Hematopoietic multipotent progenitor cell treated with erythropoietin and hydrocortisone succinate and interleukin-3 and kit ligand, for 8 days (in vitro differentiated cells): ENCODE data around the gene DGKQ.
"Not testable (repeated sequence)": the region's sequence is repeated elsewhere in the genome, so short reads cannot be mapped to it uniquely, and the experiment has no call there.

Source experiments
- DNase-seq: peaks from one replicate; pipeline ENCODE4 v3.0.0-alpha.2; 2015

Gene DGKQ

GRCh38 chr4:948101-948935 is 25.1 kb downstream of the DGKQ start:
- no peak for DNase-seq

GRCh38 chr4:947491-947971 is 25.8 kb downstream of the DGKQ start:
- no peak for DNase-seq

DNA sequence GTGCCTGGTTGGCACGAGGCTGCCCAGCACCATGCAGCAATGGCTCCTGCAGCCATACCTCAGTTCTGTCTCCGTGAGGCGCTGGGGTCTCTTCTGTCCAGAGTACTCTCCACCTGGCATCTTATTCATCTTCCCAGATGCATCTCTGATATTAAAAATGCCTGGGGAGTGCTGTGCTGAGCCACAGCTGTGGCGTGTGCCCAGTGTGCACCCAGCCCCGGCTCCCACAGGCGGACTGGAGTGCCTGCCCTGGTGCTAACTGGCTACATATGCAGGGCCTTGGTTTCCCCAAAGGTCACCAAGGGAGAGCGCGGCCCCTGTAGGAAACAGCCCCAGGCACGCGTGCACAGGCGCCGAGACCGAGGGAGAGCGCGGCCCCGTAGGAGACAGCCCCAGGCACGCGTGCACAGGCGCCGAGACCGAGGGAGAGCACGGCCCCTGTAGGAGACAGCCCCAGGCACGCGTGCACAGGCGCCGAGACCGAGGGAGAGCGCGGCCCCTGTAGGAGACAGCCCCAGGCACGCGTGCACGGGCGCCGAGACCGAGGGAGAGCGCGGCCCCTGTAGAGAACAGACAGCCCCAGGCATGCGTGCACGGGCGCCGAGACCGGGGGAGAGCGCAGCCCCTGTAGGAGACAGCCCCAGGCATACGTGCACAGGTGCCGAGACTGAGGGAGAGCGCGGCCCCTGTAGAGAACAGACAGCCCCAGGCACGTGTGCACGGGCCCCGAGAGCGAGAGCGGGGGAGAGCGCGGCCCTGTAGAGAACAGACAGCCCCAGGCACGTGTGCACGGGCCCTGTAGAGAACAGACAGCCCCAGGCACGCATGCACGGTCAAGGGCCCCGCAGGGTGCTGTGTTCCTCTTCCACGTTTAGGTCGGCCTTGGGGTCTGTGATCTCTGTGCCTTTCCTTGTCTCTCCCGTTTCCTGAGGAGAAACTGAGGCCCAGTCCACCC is 26.6 kb downstream of the DGKQ start:
- DNase-seq = no peak

GRCh38 chr4:946103-946450 is 27.3 kb downstream of the DGKQ start:
- DNase-seq = no peak

DNA sequence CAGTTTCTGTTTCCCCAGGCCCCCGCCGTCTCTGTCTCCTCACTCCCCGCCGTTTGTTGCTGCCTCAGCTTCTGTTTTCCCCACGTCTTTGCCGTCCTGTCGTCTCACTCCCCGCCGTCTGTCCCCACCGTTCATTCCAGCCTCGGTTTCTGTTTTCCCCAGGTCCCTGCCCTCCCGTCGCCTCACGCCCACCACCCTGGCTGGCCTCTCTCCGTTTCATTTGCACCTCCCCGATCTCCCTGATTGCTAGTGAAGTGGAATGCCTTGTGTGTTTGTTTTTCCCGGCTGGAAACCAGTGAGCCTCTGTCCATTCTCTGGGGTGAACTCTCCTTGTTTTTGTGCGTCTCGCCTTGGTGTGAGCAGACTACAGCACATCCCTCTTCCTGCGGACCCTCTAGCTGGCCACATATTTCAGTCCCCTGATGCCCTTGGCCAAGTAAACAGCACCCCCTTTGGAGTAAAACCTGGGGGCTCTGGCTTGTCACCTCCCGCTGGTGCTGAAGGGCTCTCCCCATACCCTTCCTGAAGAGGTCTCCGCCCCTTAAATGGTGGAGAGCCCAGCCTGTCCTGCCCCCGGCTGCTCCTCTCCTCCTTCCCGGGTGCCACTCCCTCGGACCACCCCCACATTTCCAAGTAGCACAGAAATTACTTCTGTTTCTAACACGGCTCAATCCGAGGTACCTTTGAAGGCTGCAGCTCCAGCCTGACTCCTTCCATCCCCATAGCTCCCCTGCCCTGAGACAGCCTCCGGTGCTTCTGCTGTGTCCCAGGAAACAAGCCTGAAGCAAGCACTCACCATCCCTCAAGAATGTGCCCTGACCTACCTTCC is 27.9 kb downstream of the DGKQ start:
- DNase-seq = no peak

DNA sequence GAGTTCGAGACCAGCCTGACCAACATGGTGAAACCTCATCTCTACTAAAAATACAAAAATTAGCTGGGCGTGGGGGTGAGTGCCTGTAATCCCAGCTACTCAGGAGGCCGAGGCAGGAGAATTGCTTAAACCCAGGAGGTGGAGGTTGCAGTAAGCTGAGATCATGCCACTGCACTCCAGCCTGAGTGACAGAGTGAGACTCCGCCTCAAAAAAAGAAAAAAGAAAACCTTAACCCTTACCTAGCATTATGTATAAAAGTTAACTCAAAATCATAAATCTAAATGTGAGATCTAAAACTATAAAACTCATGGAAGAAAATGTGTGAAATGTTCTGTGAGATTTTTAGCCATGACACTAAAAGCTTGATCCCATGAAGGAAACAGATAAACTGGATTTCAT is 33.9 kb downstream of the DGKQ start:
- not testable (repeated sequence) for DNase-seq

- DNase-seq = no peak
These were observed 40.7 kb downstream of the DGKQ start for GRCh38 chr4:932713-933070.

DNA sequence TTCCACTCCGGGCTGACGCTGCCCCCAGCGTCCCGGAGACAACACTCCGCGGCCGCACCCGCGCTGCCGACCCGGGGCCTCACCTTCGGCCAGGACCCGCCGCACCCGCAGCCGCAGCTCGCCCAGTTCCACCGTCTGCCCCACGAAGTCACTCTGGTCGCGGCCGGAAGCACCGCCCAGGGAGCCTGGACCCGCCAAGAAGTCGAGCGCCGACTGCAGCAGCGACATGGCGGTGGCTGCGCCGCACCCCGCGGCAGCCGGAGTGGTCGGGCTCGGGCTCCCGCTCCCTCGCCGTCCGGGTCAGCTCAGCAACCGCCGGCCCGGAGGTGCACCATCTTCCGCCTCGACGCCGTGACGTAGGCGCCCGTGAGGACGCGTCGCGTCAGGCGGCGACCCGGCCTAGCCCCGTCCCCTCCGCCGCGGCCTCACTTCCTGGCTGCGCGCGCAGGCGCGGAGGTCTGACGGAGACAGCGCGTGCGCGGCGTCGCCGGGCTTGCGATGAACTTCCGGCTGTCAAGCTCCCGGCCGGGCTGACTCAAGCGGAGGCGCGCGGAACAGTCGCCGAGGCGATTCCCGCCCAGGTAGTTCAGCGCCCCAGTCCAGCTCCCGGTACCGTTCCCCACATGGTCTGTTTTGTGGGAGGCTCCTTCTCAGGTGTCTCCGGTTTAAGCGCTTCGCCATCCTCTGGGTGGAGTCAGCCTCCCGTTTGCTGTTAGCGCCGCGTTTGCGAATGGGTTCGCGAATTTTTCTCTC is 41.2 kb downstream of the DGKQ start, which contains the start of the genes GAK and TMEM175:
Gene GAK (minus strand): TSS at position 357 of the 753 bp plus-strand sequence. CDS start 129 bp downstream, at position 228.
Gene TMEM175 (plus strand): TSS at position 501 of the 753 bp plus-strand sequence. CDS start 15,280 bp downstream, outside the sequence.
- peak; percentile 93 for DNase-seq

GRCh38 chr4:931194-931959 is 42.0 kb downstream of the DGKQ start:
- DNase-seq = no peak

DNA sequence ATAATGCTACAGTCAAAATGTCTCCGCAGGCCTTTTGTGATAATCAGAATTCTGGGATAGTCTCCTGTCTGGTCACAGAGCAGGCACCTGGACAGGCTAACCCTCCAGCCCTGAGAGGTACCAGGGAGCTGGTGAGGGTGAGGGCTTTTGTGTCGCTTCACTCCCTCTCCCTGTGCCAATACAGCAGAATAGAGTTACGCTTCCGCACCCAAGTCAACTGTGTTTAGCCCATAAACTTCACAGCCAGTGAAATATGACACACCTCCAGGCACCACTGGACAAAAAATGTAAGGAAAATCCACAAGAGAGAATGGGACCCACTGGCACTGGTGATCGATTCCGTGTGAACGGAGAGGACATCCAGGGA is 42.6 kb downstream of the DGKQ start:
- peak; percentile 1 for DNase-seq

- peak; percentile 2 for DNase-seq
These were observed 43.3 kb downstream of the DGKQ start for GRCh38 chr4:930028-930551.

DNA sequence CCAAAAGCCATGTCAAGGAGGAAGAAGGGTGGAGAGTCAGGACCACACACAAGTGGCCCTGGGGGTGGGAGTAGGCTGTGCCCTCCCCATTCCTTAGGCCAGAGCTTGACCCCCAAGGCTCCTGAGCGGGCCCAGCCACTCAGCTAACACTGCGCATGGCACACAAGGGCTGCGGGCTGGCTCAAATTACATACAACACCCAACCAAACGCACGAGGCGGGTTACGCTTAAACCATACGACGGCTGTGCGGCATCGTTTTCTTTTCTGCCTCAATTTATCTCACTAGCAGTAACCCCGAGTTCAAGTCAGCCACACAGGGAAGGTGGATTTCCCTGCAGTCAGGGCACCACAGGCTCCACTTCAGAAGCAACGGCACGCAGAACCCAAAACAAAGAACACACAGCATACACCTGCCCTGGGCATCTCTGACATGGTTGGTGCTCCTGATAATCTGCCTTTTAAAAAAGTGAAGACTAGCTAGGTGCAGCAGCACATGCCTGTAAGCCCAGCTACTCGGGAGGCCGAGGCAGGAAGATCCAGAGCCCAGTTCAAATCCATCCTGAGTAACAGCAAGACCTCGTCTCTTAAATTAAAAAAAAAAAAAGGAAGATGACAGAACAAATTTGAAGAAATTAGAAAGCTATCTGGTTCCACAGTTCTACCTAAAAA is 44.1 kb downstream of the DGKQ start:
- no peak for DNase-seq

DNA sequence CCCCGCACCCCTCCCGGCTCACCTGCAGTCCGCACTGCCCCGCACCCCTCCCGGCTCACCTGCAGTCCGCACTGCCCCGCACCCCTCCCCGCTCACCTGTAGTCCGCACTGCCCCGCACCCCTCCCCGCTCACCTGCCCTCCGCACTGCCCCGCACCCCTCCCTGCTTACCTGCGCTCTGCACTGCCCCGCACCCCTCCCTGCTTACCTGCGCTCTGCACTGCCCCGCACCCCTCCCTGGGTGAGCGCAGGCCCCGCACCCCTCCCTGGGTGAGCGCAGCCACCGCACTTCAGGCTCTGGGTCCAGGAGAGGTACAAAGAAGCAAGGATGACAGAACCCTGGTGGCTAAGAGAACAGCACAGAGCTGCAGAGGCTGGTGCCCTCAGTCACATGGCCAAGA is 45.8 kb downstream of the DGKQ start:
- DNase-seq = not testable (repeated sequence)

- DNase-seq = peak; percentile 6
These were observed 46.8 kb downstream of the DGKQ start for GRCh38 chr4:926538-926937.

- DNase-seq = no peak
These were observed 47.4 kb downstream of the DGKQ start for GRCh38 chr4:925771-926500.

DNA sequence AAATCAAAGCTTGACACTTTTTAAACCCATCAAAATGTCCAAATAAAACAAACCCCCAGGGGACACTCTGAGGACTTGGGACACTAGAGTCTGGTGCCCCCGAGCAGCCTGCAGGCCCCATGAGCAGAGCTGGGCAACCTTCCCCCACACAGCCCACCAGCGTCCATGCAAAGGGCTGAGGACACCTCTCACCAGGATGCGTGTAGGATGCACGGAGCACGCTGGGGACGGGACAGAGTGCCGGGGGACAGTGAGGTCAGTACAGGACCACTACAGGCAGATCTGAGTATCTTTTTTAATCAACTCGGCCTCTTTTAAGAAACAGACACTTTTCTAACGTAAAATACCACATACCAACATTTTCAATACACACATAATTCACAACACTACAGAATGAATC is 48.2 kb downstream of the DGKQ start:
- DNase-seq = no peak

DNA sequence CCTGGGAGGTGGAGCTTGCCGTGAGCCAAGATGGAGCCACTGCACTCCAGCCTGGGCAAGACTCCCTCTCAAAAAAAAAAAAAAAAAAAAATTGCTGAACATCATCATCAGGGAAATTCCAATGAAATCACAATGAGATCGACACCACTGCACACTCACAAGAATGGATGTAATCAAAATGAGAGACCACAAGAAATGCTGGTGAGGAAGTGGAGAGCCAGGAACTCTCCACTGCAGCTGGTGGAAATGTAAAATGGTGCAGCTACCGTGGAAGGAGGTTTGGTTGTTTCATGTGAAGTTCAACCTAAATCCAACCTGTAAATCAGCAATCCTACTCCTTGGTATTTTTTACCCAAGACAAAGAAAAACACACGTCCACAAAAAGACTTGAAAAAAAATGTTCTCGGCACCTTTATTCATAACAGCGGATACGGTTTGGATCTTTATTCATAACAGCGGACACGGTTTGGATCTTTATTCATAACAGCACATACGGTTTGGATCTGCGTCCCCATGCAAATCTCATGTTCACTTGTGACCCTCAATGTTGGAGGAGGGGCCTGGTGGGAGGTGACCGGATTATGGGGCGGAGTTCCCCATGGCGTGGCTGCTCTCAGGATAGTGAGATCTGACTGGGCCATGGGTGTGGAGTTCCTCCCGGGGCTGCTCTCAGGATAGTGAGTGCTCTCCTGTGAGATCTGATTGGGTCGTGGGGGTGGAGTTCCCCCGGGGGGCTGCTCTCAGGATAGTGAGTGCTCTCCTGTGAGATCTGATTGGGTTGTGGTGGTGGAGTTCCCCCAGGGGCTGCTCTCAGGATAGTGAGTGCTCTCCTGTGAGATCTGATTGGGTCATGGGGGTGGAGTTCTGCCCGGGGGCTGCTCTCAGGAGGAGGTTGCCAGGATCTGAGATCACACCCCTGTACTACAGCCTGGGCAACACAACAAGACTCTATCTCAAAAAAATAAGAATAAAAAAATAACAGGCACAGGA is 49.0 kb downstream of the DGKQ start:
- DNase-seq = peak; percentile 67

DNA sequence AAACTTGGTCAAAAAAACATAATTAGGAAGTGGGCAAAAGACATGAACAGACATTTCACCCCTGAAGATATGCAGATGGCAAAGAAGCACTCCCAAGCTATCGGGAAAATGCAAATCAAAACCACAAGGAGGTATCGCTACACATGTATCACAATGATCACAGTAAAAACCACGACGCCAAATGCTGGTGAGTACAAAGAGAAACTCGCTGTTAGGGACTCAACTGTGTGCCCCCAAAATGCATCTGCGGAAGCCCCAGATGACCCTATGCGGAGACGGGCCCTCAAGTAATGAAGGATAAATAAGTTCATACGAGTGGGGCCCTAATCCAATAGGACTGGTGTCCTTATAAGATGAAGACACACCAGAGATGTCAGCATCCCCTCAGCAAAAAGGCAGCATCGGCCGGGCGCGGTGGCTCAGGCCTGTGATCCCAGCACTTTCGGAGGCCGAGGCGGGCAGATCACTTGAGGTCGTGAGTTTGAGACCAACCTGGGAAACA is 51.5 kb downstream of the DGKQ start:
- DNase-seq = peak; percentile 59
